Glomerular visceral epithelial cell (primary cell): ENCODE measurements around the gene RBM22.
A peak's percentile ranks its signal among the peaks of the same experiment; 100 is the strongest.

Experiments used
- DNase-seq: peaks from one replicate; pipeline ENCODE4 v3.0.0-alpha.2; 2016; ENCODE audit errors: extremely low spot score

RBM22 gene

GRCh38 chr5:150651924-150652671 is 48.8 kb downstream of the RBM22 start:
- no peak for DNase-seq

GRCh38 chr5:150651382-150651781 is 49.5 kb downstream of the RBM22 start:
- DNase-seq: no peak

- DNase-seq: no peak
Observed at GRCh38 chr5:150650021-150651006, 50.5 kb downstream of the RBM22 start.

GRCh38 chr5:150649108-150650020 is 51.5 kb downstream of the RBM22 start:
- DNase-seq: no peak

GRCh38 chr5:150648294-150649107 is 52.4 kb downstream of the RBM22 start:
- no peak for DNase-seq

- no peak for DNase-seq
Observed at GRCh38 chr5:150647275-150648251, 53.3 kb downstream of the RBM22 start.

- peak; percentile 89 for DNase-seq
Observed at GRCh38 chr5:150645070-150645700, 55.7 kb downstream of the RBM22 start.

- DNase-seq: peak; percentile 53
Observed at GRCh38 chr5:150644514-150644913, 56.3 kb downstream of the RBM22 start.

GRCh38 chr5:150644058-150644457 is 56.8 kb downstream of the RBM22 start:
- DNase-seq: peak; percentile 58

- no peak for DNase-seq
Observed at GRCh38 chr5:150642991-150643710, 57.7 kb downstream of the RBM22 start.

GRCh38 chr5:150642567-150642927 is 58.3 kb downstream of the RBM22 start:
- DNase-seq: peak; percentile 99

- no peak for DNase-seq
Observed at GRCh38 chr5:150641824-150642566, 58.9 kb downstream of the RBM22 start.

- peak; percentile 73 for DNase-seq
Observed at GRCh38 chr5:150641006-150641570, 59.8 kb downstream of the RBM22 start.
